Hippocampal formation (tissue), 2 donors: ENCODE data around the gene CCP110.

Experiments
- DNase-seq, 2 donors: peaks; one replicate each; lab custom pipeline; 2025; lab: John Stamatoyannopoulos, UW

Gene CCP110, protein sequence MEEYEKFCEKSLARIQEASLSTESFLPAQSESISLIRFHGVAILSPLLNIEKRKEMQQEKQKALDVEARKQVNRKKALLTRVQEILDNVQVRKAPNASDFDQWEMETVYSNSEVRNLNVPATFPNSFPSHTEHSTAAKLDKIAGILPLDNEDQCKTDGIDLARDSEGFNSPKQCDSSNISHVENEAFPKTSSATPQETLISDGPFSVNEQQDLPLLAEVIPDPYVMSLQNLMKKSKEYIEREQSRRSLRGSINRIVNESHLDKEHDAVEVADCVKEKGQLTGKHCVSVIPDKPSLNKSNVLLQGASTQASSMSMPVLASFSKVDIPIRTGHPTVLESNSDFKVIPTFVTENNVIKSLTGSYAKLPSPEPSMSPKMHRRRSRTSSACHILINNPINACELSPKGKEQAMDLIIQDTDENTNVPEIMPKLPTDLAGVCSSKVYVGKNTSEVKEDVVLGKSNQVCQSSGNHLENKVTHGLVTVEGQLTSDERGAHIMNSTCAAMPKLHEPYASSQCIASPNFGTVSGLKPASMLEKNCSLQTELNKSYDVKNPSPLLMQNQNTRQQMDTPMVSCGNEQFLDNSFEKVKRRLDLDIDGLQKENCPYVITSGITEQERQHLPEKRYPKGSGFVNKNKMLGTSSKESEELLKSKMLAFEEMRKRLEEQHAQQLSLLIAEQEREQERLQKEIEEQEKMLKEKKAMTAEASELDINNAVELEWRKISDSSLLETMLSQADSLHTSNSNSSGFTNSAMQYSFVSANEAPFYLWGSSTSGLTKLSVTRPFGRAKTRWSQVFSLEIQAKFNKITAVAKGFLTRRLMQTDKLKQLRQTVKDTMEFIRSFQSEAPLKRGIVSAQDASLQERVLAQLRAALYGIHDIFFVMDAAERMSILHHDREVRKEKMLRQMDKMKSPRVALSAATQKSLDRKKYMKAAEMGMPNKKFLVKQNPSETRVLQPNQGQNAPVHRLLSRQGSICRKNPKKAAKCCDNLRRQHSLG

DNA sequence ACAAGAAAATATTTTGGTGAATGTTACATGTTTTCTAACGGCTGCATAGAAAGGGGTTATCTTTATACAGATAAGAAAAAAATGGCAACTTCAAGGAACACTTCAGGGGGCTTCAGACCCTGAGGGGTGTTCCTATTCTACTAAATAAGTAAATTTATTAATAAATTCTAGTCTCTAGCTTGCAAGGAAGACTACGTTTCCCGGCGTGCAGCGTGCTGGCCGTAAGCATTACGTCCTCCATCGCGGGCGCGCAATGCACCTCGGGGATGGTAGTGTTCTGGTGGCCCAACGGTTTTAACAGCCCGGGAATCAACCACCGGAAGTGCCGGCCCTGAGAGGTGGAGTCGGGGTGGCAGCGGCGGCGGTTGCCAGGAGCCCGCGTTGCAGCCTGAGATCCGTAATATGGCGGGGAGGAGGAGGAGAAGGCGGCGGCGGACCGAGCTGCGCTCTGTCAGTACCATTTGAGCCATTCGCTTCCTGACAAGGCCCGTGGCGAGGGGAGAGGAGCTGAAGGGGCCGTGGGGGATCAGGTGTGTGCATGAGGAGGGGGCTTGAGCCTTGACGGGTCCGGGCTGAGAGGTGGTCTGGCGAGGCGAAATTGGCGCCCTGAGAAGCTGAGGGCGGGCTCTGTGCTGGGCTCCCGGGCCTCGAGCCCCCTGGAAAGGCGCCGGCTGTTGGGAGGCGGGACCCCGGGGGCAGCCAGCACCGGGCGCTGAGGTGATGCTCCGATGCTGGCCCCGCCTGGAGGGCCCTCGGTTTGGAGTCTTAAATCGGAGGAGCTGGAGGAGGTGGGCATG, at the start of gene CCP110:
Gene CCP110, plus strand, starts transcription at position 384 of the 797 bp plus-strand sequence. CDS start 3,940 bp downstream, outside the sequence.
- peak; percentile 98 to 99 for DNase-seq

DNA sequence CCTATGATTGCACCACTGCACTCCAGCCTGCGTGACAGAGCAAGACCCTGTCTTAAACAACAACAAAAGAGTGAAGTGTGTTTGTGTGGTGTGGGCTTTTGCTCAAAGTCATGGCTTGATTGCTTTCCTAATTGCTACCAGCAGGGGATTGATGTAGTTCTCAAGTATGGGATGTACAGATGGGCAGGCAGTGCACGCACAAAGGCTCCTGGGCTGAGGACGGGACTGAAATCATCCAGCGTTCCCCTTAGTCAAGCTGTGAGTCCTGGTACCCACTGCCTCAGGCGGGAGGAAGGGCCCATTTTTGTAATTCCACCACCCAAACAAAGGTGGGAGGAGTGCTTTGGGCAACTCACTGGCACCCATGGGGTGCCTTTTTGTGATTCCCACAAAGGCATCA, 49.1 kb upstream of the CCP110 start:
- DNase-seq: no peak

DNA sequence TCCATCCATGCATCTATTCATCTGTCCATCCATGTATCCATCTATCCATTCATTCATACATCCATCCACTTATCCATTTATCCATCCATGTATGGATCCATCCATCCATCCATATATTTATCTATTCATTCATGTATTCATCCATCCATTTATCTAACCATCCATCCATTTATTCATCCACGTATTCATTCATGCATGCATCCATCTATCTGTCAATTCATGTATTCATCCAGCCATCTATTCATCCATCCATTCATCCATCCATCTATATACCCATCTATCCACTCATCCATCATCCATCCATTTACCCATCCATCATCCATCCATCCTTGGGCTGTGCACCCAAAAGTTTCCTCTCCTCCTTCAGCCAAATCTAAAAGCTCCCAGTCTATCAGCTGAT, 45.2 kb upstream of the CCP110 start:
- DNase-seq: no peak

DNA sequence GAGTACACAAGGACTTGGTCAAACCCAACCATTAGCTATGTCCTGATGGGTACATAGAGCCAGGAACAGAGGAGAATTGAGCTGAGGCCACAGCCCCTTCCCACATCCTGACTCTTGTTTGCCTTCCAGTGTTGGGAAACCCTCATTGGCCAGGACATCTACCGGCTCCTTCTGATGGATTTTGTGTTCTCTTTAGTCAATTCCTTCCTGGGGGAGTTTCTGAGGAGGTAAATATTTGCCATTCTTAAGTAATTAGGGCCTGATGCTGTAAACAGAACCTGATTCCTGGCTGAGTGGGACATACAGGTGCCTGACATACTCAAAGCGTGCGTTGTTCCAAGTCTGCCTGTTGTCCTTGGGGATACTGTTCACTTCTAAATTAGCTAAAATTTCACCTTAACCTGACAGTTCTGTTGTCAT, 44.4 kb upstream of the CCP110 start:
- DNase-seq: no peak

DNA sequence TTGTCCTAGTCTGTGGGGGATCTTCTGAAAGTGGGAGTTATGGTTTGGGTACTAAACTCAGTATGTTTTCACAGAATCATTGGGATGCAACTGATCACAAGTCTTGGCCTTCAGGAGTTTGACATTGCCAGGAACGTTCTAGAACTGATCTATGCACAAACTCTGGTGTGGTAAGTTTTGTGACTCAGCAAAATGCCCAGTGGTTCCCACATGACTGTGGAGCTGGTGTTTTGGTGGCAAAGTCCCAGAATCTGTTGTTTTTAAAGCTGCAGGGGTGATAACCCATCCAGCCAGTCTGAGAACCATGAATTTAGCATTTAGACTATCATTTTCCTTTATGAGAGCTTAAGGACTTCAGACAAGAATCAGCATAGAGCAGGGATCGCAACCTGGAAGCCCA, 42.4 kb upstream of the CCP110 start:
- DNase-seq: no peak

DNA sequence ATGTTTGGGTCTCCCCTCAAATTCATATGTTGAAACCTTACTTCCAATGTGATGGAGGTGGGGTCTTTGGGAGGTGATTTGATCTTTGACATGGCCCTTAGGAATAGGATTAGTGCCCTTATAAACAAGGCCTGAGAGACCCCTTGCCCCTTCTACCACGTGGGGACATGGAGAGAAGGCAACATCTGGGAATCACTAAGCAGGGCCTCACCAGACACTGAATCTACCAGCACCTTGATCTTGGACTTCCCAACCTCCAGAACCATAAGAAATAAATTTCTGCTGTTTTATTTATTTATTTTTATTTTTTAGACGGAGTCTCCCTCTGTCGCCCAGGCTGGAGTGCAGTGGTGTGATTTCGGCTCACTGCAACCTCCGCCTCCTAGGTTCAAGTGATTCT, 42.0 kb upstream of the CCP110 start:
- DNase-seq: no peak

DNA sequence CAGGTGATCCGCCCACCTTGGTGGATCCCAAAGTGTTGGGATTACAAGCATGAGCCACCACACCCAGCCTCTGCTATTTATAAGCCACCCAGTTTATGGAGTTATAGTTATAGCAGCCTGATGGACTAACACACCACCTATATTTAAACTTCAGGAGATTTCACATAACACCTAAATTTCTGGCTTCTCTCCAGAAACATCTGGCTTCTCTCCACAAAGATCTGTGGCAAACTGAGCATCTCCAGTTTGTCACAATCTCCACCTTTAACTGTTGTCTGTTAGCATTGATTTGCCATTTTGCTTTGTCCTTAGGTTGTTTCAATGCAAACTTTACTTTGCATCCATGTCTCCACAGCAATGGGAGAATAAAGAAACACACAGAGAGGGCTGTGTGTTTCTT, 41.5 kb upstream of the CCP110 start:
- no peak for DNase-seq

DNA sequence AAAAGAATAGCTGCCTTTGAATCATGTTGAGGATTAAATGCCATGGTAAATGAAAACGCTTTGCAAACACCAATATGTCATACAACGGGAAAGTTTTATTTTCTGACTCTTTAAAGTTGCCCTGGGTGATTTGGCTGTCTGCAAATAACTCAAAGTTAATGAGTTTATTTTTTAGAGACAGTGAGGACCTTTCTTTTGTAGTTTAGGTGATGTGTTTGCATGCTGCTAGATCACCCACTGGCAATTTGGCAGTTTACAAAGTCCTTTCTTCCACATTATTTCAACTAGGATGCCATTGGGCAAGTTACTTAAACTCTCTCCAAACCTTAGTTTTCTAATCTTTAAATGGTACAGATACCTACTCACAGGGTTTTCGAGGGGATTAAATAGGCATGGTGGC, 39.6 kb upstream of the CCP110 start:
- no peak for DNase-seq

DNA sequence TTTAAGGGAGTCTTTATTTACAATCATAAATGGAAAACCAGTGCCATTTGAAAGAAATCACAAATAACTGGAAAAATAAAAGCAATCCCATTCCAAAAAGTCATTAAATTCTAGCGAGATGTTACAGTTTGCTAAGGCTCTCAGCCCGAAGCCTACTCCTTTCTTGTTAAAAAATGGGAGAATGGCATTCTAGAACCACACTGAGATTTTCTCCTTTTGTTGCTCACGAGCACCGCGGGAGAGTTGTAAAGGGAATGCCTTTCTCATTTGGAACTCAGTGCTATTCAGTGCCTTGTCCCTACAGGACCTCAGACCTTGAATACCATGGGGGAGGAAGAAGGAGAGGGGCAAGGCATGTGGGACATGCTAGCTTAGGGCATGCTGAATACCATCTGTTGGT, 38.1 kb upstream of the CCP110 start:
- no peak for DNase-seq

DNA sequence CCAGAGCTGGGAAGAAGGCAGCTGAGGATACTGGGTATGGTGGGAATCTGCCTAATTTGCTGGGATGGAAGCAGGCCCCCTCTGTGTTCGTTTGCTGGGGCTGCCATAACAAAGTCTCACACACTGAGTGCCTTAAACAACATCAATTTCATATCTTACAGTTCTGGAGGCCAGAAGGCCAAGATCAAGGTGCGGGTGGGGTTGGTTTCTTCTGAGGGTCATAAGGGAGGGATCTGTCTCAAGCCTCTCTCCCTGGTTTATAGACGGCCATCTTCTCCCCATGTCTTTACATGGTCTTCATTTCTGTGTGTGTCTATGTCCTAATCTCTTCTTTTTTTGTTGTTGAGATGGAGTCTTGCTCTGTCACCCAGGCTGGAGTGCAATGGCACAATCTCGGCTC, 37.7 kb upstream of the CCP110 start:
- DNase-seq: no peak

DNA sequence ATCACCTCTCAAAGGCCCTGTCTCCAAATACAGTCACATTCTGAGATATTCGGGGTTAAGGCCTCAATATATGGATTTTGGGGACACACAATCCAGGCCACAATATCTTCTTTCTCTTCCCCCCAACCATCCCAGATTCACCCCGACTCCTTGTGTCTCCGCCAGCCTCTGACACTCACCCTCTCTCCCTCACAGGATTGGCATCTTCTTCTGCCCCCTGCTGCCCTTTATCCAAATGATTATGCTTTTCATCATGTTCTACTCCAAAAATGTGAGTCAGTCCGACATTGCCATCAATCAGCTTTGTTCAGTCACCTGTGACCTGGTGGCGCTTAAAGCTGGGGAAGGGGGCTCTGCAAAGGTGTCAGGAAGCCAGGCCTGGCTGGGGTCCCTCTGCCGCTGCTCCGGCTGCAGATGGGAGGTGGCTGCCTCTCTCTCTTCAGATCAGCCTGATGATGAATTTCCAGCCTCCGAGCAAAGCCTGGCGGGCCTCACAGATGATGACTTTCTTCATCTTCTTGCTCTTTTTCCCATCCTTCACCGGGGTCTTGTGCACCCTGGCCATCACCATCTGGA, 36.9 kb upstream of the CCP110 start:
- DNase-seq: no peak

DNA sequence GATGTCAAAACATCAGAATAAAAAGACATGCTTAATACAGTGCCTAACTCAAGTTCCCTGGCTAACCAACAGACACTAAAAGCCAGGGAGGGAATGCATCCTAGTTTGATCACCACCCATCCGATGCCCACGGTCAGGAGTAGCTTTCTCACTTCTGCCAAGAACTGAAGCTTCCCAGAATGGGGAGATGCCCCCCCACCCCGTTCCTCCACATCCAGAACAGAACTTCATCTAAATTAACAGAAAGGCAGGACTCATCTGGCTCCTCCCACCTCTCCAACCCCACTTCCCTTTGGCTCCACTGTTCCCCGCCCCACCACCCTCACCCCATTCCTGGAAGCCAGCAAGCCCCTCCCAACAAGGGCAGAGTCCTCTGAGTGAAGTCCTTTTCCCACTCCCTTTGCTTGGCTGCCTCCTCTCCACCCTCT, 35.5 kb upstream of the CCP110 start:
- no peak for DNase-seq

DNA sequence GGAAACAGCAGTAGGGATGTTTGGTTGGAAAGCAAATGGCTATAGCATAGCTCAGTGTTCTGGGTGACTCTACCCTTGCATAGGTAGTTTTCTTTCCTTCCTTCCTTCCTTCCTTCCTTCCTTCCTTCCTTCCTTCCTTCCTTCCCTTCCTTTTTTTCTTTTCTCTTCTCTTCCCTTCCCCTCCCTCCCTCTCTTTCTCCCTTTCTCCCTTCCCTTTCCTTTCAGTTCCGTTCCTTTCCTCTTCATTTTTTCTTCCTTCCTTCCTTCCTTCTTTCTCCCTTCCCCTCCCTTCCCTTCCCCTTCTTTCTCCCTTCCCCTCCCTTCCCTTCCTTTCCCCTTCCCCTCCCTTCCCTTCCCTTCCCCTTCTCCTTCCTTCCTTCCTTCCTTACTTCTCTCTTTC, 33.1 kb upstream of the CCP110 start:
- no peak for DNase-seq

DNA sequence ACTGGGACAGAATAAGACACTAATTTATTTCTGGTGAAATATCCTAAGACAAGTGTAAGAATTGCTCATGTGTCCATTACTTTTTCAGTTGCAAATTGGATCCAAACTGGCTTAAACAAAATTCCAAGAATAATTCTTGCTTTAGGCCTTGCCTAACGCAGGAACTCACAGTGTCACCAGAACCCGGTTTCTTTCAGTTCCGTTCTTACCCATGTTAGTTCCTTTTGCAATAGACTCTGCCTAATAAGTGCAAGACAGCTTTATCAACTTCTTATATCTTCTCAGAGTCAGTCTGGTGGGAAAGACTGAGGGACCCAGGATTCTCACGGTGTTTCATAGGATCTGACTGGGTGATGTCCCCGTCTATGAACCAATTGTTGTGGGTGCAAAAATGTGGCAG, 26.6 kb upstream of the CCP110 start:
- no peak for DNase-seq

DNA sequence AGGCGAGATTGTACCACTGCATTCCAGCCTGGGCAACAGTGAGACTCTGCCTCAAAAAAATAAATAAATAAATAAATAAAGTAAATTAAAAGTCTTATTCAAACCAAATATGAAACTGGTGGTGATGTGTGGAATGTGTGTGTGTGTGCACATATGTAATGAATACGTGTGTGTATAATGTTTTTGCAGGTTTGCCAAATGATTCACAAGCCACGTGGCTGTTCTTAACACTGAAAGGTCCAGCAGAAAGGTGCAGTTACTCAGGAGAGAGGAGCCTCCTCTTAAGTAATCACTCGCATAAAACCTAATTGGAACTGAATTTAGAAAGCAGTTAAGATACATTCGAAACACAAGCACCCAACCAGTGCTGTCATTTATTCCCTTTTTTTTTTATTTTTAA, 24.7 kb upstream of the CCP110 start:
- DNase-seq: no peak

DNA sequence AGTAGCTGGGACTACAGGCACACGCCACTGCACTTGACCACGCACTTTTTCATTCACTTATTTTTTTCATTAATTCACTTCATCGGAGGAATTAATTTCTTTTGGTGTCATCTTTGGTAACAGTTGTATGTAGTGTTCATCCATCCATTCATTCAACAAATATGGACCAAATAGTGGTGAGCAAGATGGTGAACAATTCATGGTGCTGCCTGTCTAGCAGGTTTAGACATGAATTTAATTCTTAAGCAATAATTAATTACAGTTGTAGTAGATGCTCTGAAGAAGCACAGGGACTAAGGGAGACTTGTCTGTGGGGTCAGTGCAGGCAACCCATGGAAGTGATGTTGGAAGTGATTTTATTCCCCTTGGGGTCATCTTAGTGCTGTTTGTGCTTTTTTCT, 24.3 kb upstream of the CCP110 start:
- no peak for DNase-seq

DNA sequence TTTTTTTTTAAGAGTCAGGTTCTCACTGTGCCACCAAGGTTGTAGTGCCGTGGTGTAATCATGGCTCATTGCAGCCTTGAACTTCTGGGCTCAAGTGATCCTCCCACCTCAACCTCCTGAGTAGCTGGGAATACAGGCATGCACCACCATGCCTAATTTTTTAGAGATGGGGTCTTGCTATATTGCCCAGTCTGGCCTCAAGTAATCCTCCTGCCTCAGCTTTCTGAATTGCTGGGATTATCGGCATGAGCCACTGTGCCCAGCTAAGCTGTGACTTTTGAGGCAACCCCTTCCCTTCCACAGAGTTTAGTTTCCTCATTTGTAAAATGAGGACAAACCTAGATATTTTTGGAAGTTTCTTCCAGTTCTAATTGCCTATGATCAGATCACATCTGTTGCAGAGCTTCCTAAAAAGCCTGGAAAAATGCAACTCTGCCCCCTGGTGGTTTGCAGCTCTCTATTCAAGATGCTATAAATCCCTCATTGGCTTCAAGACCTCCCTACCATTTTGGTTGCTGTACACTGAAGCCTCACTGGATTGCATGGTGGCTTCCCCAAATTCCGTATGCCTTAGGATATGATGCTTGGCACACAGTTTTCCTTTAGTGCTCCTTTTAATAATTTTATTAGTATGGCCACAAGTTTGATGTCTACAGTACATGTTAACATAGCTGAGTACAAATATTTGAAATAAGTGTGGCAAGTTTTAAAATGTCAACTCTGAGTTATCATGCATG, 21.2 kb upstream of the CCP110 start:
- peak; percentile 48 to 70 for DNase-seq

DNA sequence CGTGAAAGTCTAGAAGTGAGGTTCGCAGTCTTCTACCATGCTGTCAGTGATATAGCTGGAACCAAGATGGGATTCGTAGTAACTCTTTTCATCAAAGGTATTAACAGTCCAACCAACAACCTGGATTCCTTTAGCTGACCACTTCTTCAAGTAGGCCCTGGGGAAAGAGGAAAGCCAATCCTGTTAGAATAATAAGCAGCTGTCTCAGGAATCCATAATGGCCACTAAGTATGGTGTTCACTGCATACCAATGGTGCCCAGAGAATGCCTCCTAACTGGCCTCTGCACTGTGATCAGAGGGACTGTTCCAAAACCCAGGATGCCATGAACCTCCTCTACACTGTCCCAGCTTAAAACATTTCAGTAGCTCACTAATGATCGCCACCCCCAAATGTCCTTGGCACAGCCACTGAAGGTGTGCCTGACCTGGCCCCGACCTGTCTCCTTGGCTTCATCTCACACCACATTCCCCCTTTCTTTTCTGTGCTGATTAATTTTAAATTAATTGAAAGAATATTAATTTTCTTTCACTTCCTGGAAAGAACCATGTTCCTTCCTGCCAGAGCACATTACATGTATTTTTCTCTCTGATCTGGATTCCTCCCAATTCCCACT, 20.2 kb upstream of the CCP110 start:
- DNase-seq: no peak

DNA sequence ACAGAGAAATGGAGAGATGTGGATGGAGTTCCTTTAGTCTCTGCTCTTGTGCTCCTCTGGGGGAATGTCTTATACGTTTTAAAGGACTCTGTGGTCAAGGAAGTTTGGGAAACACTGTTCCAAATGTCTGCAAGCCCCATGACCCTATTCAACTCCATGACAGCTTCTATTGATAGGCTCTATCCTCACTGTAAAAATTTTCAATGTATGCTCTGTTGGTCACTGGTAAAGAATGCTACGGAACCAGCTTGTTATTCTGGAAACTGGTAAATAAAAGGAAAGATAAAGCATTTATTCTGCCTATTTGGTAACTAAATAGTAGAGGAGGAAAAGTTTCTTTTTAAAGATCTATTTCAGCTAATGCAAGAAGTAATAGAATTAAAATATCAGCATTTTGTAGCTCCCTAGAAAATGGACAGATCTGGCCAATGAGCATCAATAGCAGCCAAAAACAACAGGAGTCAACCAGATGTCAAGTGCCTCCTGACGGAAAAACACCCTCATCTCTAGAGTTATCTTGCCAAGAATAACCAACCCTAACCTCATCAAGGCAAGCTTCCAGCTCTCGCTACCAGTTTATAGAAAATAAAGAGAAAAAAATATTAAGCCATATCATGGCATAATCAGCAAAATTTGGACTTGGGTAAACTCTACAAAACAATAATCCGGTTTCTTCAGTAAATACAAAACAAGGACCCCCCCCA, 18.0 kb upstream of the CCP110 start:
- no peak for DNase-seq

DNA sequence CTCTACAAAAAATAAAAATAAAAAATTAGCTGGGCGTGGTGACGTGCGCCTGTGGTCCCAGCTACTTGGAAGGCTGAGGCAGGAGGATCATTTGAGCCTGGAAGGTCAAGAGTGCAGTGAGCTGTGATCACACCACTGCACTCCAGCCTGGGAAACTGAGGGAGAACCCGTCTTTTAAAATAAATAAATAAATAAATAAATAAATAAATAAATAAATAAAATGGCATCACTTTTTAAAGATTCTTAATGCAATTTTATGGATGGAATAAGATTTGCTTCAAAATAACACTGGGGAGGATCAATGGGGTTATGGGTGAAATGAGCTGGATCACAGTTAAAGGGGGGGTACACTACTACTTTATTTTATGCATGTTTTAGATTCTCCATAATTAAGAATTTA, 16.8 kb upstream of the CCP110 start:
- no peak for DNase-seq
